ENCODE data around the gene CCT8L2. TPM values are rescaled to one million over a fixed set of nuclear protein-coding genes. Genes with fewer than 3 reads are reported as not detected.
"Not testable (repeated sequence)": the region's sequence is repeated elsewhere in the genome, so short reads cannot be mapped to it uniquely, and the experiment has no call there.

The CCT8L2 gene
- total RNA-seq, 1 experiment from 2014 or later: not detected

GRCh38 chr22:16557511-16557910 lies 35.1 kb downstream of the CCT8L2 start:
- not testable (repeated sequence) for H3K36me3 ChIP-seq; H3K27ac ChIP-seq; H3K27me3 ChIP-seq (replicated peaks); H3K9me3 ChIP-seq (replicated peaks); H3K4me3 ChIP-seq; H3K4me1 ChIP-seq (replicated peaks); DNase-seq (ENCODE audit: low read depth in 1 of 2, low spot score in 2 of 2)

- not testable (repeated sequence) for DNase-seq (ENCODE audit: low read depth in 1 of 2, low spot score in 2 of 2); H3K4me3 ChIP-seq; H3K4me1 ChIP-seq (replicated peaks); H3K27ac ChIP-seq; H3K36me3 ChIP-seq; H3K27me3 ChIP-seq (replicated peaks); H3K9me3 ChIP-seq (replicated peaks)
Measured at GRCh38 chr22:16555077-16555994, 37.3 kb downstream of the CCT8L2 start.

- H3K27ac ChIP-seq; H3K9me3 ChIP-seq (replicated peaks); DNase-seq (ENCODE audit: low read depth in 1 of 2, low spot score in 2 of 2); H3K27me3 ChIP-seq (replicated peaks); H3K4me3 ChIP-seq; H3K4me1 ChIP-seq (replicated peaks); H3K36me3 ChIP-seq: not testable (repeated sequence)
Measured at GRCh38 chr22:16543310-16543709, 49.3 kb downstream of the CCT8L2 start.

Other genes starting within 250 kb of the CCT8L2 start
- gene XKR3, start 232.6 kb upstream of the CCT8L2 start, total RNA-seq (2014; rRNA removed; shearing (Covaris generic)): not detected in 2 replicates

Data from SJSA1 (cell line).